ENCODE results near the gene HLF.

HLF gene

GRCh38 chr17:55258578-55259135, 6.1 kb upstream of the HLF start:
- no peak for DNase-seq

GRCh38 chr17:55259684-55260111, 5.1 kb upstream of the HLF start:
- no peak for DNase-seq

GRCh38 chr17:55261311-55261710, 3.4 kb upstream of the HLF start:
- DNase-seq: no peak

- no peak for DNase-seq
Observed at GRCh38 chr17:55263569-55264277, 1.0 kb upstream of the HLF start.

- DNase-seq: no peak
Observed at GRCh38 chr17:55264278-55264644, 499 bp upstream of the HLF start.

GRCh38 chr17:55265311-55266021, 706 bp downstream of the HLF start:
- DNase-seq: no peak

GRCh38 chr17:55266051-55266957, 1.5 kb downstream of the HLF start:
- DNase-seq: no peak

GRCh38 chr17:55266958-55267688, 2.4 kb downstream of the HLF start:
- no peak for DNase-seq

- no peak for DNase-seq
Observed at GRCh38 chr17:55267777-55268648, 3.3 kb downstream of the HLF start.

GRCh38 chr17:55268649-55269480, 4.1 kb downstream of the HLF start:
- DNase-seq: no peak

- DNase-seq: no peak
Observed at GRCh38 chr17:55269894-55270293, 5.1 kb downstream of the HLF start.

- no peak for DNase-seq
Observed at GRCh38 chr17:55271223-55271571, 6.4 kb downstream of the HLF start.

- no peak for DNase-seq
Observed at GRCh38 chr17:55271958-55272710, 7.4 kb downstream of the HLF start.

GRCh38 chr17:55272711-55273578, 8.2 kb downstream of the HLF start:
- no peak for DNase-seq

- no peak for DNase-seq
Observed at GRCh38 chr17:55273579-55274354, 9.0 kb downstream of the HLF start.

GRCh38 chr17:55274355-55275255, 9.8 kb downstream of the HLF start:
- DNase-seq: no peak
